ENCODE data around the gene NAA30. TPM values are rescaled to one million over a fixed set of nuclear protein-coding genes. Genes with fewer than 3 reads are reported as not detected.
"Not testable (repeated sequence)": the region's sequence is repeated elsewhere in the genome, so short reads cannot be mapped to it uniquely, and the experiment has no call there.

The NAA30 gene
- total RNA-seq, result 10 to 100 TPM; 17.9 to 24.6 (median 19.2) TPM

DNA sequence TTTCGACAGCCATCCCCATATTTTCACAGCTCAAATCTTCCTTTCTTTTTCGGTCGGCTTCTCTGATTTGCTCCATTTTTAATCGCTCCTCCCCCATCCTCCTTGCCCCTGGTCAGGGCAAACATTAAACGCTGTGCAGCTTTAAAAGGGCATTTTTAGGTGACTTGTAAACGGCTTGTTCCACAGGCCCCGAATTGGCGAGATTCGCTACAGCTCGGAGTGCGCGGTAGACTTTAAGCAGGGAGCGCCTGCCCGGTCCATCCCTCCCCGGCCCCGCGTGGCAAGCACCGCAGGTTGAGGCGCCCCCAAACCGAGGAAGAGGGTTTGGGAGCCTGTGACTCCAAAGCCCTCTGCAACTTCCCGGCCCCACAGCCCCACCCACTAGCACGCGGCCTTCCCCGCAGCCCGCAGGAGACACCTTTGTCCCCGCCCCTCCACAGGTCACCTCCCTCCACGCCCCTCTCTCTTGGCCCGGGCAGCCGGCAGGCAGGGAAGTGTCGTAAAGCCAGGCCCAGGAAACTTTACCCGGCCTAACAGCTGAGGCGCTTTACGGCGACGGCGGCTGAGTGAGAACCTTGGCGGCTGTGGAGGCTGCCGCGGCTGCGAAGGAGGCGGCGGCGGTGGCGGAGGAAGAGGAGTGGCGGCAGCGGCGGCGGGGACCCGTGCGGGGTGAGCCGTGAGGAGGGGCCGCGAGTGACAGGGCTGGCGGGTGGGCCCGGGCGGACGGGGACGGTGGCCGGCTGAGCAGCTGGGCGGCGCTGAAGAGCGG is at the start of gene NAA30:
Gene NAA30, plus strand, starts transcription at position 550 of the 769 bp plus-strand sequence. CDS start 372 bp downstream, outside the sequence.
- Histone ChIP-seq H3K9me3 (no peaks in the 10 kb centered on the region), H3K36me3 (no peaks in the 10 kb centered on the region), H3K27me3 (no peaks in the 10 kb centered on the region), H3K4me1 (peaks cover 22 to 46% (median 40%) of the 10 kb centered on the region in 4 donors), H3K27ac (replicated peaks in 1 of 4) (peak within 1 kb of the TSS; percentile 88 to 93 (median 90)), H3K4me3 (peak within 1 kb of the TSS; percentile 84 to 97 (median 91))
- peak; percentile 97 for DNase-seq (ENCODE audit: extremely low spot score)
- WGBS, result 0% methylated on average over 21 of the region's 62 CpGs
- intact Hi-C loops (cut with DNase I), result no loop called here
- TF ChIP-seq, protein P1, sequence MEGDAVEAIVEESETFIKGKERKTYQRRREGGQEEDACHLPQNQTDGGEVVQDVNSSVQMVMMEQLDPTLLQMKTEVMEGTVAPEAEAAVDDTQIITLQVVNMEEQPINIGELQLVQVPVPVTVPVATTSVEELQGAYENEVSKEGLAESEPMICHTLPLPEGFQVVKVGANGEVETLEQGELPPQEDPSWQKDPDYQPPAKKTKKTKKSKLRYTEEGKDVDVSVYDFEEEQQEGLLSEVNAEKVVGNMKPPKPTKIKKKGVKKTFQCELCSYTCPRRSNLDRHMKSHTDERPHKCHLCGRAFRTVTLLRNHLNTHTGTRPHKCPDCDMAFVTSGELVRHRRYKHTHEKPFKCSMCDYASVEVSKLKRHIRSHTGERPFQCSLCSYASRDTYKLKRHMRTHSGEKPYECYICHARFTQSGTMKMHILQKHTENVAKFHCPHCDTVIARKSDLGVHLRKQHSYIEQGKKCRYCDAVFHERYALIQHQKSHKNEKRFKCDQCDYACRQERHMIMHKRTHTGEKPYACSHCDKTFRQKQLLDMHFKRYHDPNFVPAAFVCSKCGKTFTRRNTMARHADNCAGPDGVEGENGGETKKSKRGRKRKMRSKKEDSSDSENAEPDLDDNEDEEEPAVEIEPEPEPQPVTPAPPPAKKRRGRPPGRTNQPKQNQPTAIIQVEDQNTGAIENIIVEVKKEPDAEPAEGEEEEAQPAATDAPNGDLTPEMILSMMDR (IDR thresholded peaks at IDR 0.05), result peak in 2 of 3 experiments; percentile 12 to 22
- TF ChIP-seq POLR2A (IDR thresholded peaks at IDR 0.05; ENCODE audit: low read depth) (no peak), EP300 (IDR thresholded peaks at IDR 0.05) (no peak), POLR2AphosphoS5 (IDR thresholded peaks at IDR 0.05) (peak; percentile 79 to 80)

- H3K4me3 ChIP-seq; H3K27ac ChIP-seq (replicated peaks in 1 of 4); H3K36me3 ChIP-seq; H3K27me3 ChIP-seq; H3K9me3 ChIP-seq; DNase-seq (ENCODE audit: extremely low spot score); intact Hi-C loops (cut with DNase I); H3K4me1 ChIP-seq: not testable (repeated sequence)
- 78% methylated on average over 31 of the region's 34 CpGs for WGBS
These were observed 46.7 kb upstream of the NAA30 start for GRCh38 chr14:57343545-57344297.

- TF ChIP-seq EP300 (IDR thresholded peaks at IDR 0.05) (no peak), POLR2A (IDR thresholded peaks at IDR 0.05; ENCODE audit: low read depth) (no peak), POLR2AphosphoS5 (IDR thresholded peaks at IDR 0.05) (no peak)
- TF ChIP-seq, protein P1 (IDR thresholded peaks at IDR 0.05), result no peak
- no peak overlapping the region for H3K4me3 ChIP-seq
- H3K27me3 ChIP-seq, result no peaks in the 10 kb centered on the region
- H3K4me1 ChIP-seq, result no peaks in the 10 kb centered on the region
- no peak for DNase-seq (ENCODE audit: extremely low spot score)
- WGBS, result 84% methylated on average over 9 of the region's 9 CpGs
- no peaks in the 10 kb centered on the region for H3K36me3 ChIP-seq
- H3K9me3 ChIP-seq, result no peaks in the 10 kb centered on the region
- no peak overlapping the region for H3K27ac ChIP-seq (replicated peaks in 1 of 4)
- intact Hi-C loops (cut with DNase I), result no loop called here
These were observed 45.3 kb upstream of the NAA30 start for GRCh38 chr14:57345106-57345505.

- no peak overlapping the region for H3K27ac ChIP-seq (replicated peaks in 1 of 4)
- no peaks in the 10 kb centered on the region for H3K36me3 ChIP-seq
- WGBS, result 44% methylated on average over 2 of the region's 2 CpGs
- TF ChIP-seq EP300 (IDR thresholded peaks at IDR 0.05) (no peak), POLR2A (IDR thresholded peaks at IDR 0.05; ENCODE audit: low read depth) (no peak), POLR2AphosphoS5 (IDR thresholded peaks at IDR 0.05) (no peak)
- TF ChIP-seq, protein P1 (IDR thresholded peaks at IDR 0.05), result no peak
- no peak for DNase-seq (ENCODE audit: extremely low spot score)
- no peak overlapping the region for H3K4me3 ChIP-seq
- intact Hi-C loops (cut with DNase I), result no loop called here
- H3K27me3 ChIP-seq, result no peaks in the 10 kb centered on the region
- H3K9me3 ChIP-seq, result no peaks in the 10 kb centered on the region
- no peaks in the 10 kb centered on the region for H3K4me1 ChIP-seq
These were observed 43.6 kb upstream of the NAA30 start for GRCh38 chr14:57346741-57347140.

DNA sequence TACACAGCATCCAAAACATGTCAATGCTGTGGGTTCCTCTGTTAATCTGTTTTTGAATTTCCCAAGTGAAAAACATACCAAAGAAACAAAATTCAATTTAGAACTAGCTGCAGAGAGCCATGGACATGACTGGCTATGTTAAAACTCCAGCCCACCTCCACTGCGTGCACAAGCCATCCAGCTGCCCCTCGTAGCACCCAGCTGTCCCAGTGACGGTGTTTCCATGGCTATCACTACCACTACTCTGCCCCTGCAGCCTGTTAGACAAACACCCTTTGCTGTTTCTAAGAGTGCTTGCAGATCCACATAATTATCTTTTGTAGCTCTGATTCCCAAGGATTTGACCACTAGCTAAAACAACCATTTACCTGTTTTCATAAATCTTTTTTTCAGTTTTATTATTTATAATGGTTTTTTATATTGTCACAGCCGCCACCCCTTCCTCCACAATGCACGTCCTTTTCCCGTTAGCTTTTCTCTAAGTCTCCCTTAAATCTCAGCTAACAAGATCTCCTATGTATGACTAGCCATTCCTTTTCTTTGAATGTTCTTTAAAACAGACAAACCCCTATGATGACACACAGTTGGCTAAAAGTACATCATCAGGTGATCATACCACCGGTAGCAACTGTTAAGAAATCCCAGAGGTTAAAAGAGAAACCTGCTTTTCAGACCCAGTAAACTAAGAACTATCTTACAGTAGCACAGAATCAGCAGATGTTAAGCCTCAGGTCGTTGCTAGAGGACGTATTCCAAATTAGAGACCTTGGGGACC is 37.8 kb upstream of the NAA30 start:
- Histone ChIP-seq H3K4me1 (no peaks in the 10 kb centered on the region), H3K4me3 (no peak overlapping the region), H3K36me3 (no peaks in the 10 kb centered on the region), H3K9me3 (no peaks in the 10 kb centered on the region), H3K27ac (replicated peaks in 1 of 4) (no peak overlapping the region), H3K27me3 (no peaks in the 10 kb centered on the region)
- TF ChIP-seq, protein P1 (IDR thresholded peaks at IDR 0.05), result no peak
- intact Hi-C loops (cut with DNase I), result no loop called here
- no peak for DNase-seq (ENCODE audit: extremely low spot score)
- WGBS, result 50% methylated on average over 9 of the region's 9 CpGs

Data from esophagus muscularis mucosa (tissue), 4 donors.